GM21381 (cell line): Measurements from ENCODE around the gene TBXT.
A peak's percentile ranks its signal among the peaks of the same experiment; 100 is the strongest.
"Not testable (repeated sequence)": the region's sequence is repeated elsewhere in the genome, so short reads cannot be mapped to it uniquely, and the experiment has no call there.

Experiments
- ATAC-seq: cut with Tn5 transposase; IDR thresholded peaks from one replicate; pipeline ENCODE4 v1.9.1; 2021; ENCODE audit warnings: mild to moderate bottlenecking, moderate library complexity; ENCODE audit not compliant: unreplicated experiment

The TBXT gene

GRCh38 chr6:166172546-166172945, 4.9 kb upstream of the TBXT start:
- no peak for ATAC-seq

DNA sequence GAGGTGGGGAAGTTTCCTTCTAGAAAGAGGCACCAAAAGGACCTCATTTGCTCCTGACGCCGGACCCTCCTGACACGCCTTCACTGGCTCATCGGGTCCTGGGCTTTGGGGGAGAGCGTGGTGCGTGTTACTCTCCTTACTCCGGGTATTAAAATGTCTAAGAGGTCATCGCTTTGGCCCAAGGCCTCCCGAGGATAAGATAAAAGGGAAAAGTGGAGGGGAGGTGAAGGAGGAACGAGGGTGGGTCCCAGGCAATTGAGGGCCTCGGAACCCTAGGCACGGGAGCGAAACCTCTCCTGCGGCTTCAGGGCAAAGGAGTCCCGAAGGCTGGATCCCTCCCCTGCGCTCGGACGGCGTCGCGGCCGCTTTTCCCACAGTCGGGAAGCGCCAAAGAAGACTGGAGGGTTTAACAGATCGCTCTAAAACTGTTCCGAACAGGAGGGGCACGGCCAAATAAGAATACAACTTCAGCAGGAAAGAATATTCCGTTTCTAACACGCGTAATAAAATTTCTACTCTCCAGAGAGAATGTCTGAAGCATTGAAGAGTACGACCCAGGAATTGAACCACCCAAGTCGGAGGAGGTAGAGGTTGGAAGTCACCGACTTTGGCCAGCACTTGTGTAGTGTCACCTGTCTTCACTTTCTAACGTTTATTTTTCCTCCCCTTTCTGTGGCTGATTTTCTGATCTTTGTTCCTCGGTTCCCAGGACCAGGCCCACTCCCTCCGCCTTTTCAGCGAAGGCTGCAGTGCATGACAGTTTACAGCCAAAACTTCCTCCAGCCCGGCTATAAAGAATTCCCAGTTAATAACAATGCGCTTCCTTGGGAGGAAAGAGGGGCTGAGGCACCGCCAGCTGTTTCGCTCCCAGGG, 2.1 kb upstream of the TBXT start:
- no peak for ATAC-seq

DNA sequence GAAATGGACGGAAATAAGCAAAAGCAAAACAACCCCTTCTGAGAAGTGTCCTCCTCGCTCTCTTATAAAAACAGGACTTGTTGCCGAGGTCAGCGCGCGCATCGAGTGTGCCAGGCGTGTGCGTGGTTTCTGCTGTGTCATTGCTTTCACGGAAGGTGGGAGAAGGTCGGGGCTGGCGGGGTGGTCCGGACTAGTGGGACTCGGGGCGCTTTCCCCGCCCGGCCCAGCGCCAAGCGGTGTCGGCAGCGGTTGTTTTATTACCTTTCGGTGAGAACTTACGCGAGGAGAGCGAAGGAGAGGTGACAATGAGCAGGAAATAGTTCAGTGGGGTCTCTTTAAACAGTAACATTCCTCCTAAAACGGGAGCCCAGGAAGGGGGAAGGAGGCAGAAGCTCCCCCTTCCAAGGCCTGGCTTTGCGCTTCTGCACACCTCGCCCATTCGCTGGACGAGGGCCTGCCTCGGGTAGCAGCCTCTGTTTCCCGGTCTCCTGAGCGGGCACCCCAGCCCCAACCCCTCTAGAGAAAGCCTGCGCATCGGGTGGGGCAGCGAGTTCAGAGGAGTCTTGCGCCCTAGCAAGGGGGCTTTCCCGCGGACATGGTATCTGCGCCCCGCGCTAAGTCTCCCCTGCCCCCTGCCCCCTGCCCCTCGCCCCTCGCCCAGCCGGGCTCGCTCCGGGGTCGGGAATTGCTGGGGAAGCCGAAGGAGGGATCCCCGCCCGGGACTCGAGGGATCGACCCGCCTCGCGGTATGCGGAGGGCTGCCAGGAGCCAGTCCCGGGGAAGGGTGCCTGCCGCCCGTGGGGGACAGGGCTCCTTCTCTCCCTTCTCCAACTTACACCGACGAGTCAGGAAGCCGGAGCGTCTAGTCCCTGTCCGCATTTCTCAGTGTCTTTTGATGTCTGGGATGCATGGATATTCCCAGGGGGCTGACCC, 1.2 kb upstream of the TBXT start:
- no peak for ATAC-seq

DNA sequence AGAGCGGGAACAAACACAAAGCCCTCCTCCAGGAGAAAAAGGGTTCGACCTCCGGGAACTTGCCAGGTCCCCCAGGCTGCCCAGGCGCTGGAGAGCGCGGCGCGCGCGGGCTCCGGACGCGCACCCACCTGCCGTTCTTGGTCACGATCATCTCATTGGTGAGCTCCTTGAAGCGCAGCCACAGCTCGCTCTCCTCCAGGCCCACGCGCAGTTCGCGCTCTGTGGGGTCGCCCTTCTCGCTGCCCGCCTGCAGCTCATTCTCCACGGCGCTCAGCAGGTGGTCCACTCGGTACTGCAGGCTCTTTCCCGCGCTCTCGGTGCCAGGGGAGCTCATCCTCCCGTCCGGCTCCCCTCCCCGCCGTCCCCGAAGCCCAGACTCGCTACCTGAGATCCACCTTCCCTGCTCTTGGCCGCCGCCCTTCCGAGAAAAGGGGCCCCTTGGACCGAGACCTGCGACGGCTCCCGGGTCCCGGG, 356 bp downstream of the TBXT start:
- no peak for ATAC-seq

GRCh38 chr6:166166314-166167257, 1.1 kb downstream of the TBXT start:
- ATAC-seq = no peak

GRCh38 chr6:166165558-166166313, 1.9 kb downstream of the TBXT start:
- no peak for ATAC-seq

DNA sequence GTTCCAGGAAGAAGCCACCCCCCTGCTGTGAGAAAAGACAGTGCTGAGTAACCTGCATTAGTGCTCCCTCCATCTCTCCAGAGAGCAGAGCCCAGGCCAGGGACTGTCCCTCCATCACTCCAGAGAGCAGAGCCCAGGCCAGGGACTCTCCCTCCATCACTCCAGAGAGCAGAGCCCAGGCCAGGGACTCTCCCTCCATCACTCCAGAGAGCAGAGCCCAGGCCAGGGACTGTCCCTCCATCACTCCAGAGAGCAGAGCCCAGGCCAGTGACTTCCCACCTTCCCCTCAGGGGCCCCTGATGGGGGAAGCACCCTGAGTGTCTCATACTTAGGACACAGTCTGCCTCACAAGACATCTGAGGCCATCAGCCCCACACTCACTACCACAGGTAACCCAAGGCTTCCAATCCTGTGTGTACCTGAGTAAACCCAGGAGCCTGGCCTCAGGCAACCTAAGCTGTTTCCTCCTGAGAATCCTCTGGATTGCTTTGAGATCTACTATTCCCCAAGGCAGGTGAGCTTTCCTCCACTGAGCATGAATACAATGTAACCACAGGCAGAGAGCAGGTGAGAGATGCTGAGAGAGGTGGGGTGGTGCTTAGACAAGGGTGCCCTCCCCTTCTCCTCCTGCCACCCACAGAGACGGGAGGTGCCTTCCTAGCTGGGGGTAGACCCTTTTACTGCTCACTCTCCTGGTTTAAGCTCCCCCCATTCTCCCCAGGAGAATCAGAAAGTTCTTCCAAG, 4.9 kb downstream of the TBXT start:
- peak; percentile 77 for ATAC-seq

DNA sequence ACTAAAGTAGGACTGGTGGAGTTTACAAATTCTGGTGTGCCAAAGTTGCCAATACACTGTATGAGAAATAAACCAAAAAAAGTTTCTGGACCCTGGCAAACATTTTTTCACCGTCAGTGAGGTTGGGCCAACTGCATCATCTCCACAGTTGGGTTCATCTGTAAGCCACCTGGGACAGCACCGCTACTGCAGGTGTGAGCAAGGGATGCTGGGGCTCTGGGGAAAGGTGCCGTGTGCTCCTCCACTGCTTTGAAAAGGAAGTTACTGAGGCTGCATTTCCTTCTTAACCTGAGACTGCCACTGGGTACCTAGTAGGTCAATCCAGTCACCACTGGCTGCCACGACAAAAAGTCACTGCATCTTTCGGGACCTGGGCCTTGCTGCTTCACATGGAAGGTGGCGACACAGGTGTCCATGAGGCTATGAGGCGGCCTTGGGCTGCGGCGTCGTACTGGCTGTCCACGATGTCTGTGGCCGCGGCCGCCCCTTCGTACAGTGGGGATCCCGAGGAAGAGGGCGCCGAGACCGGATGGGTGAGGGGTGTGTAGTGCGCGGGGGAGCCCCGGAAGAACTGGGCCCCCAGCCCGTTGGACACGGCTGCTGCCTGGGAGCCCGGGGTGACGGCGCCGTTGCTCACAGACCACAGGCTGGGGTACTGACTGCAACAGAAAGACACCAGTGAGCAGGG, 9.6 kb downstream of the TBXT start:
- ATAC-seq = no peak

GRCh38 chr6:166156942-166157341, 10.7 kb downstream of the TBXT start:
- no peak for ATAC-seq

DNA sequence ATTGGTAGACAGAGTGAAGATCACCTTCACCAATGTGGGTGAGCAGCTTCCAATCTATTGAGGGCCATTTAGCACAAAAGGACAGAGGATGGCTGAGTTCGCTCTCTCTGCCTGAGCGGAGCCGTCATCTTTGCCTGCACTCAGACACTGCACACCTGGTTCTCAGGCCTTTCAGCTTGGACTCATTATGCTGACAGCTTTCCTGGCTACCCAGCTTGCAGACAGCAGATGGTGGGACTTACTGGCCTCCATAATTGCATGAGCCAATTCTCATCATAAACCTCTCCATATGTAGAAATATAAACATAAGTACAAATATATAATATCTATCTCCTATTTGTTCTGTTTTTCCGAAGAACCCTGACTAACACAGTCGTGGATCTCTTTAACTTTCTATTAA, 13.7 kb downstream of the TBXT start:
- ATAC-seq = no peak

GRCh38 chr6:166152660-166153059, 15.0 kb downstream of the TBXT start:
- no peak for ATAC-seq

DNA sequence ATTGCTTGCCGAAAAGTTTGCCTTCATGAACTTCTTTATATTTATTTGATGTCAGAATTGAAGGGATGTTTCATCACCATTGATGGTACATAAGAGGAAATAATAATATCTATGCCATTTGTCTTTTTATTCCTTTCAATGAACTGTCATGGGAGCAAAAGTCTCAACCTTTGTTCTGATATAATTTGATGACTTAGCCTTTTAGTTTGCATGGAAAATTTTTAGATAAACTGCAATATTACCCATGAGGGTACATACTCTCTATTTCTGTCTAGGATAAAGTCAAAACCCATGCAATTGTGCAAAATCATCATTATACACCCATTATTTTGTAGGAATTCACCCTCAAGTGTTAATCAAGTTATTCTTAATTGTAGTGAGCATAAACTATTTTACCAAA, 15.9 kb downstream of the TBXT start:
- ATAC-seq = no peak

GRCh38 chr6:166145751-166146150, 21.9 kb downstream of the TBXT start:
- ATAC-seq = no peak

DNA sequence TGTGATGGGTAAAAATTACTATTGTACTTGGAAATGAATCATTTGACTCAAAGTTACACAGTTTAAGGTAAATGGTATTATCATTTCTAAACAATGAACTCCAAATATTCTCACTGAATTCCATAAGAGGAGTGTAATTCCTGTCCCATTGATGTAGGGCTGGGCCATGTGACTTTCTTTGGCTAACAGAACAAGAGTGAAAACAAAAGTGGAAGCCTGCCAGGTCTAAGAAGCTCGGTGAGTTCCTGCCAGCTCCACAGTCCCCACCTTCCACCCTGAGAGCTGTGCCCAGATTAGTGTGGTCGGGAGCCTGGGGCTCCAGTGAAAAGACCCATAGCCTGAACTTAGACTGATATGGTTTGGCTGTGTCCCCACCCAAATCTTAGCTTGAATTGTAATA, 24.6 kb downstream of the TBXT start:
- ATAC-seq = no peak

GRCh38 chr6:166127624-166128472, 39.8 kb downstream of the TBXT start:
- no peak for ATAC-seq

GRCh38 chr6:166123115-166123514, 44.5 kb downstream of the TBXT start:
- ATAC-seq = not testable (repeated sequence)

GRCh38 chr6:166121726-166122125, 45.9 kb downstream of the TBXT start:
- no peak for ATAC-seq
